Measurements from ENCODE around the gene ADD2.

The ADD2 gene

DNA sequence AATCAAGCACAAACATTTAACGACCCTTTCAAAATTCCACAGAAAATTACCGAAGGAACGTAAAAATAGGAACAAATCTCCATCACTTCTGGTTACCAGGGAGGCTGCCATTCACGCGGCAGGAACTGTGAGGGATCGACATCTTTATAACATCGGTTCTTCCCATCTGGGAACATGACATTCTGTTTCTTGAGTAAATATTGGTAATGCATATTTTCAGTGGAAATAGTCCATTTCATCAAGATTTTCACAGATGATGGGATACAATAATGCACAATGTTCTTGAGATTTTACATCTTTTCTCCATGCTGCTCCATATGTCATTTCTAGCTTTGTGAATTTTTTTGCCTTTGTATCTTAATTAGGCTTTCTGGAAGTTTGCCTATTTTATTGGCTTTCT is 10.0 kb downstream of the ADD2 start:
- DNase-seq (ENCODE audit: low spot score): no peak
- ATAC-seq (ENCODE audit: low read depth): no peak
- Histone ChIP-seq H3K27ac (ENCODE audit: poor library complexity, severe bottlenecking) (no peak overlapping the region), H3K9me3 (ENCODE audit: severe bottlenecking) (no peaks in the 10 kb centered on the region), H3K27me3 (ENCODE audit: insufficient read depth, poor library complexity, severe bottlenecking) (peaks cover 51% of the 10 kb centered on the region), H3K4me1 (ENCODE audit: insufficient read depth, poor library complexity, severe bottlenecking) (no peaks in the 10 kb centered on the region), H3K36me3 (ENCODE audit: low read depth) (no peaks in the 10 kb centered on the region), H3K4me3 (ENCODE audit: severe bottlenecking) (no peak overlapping the region)
- TF ChIP-seq, protein P1, sequence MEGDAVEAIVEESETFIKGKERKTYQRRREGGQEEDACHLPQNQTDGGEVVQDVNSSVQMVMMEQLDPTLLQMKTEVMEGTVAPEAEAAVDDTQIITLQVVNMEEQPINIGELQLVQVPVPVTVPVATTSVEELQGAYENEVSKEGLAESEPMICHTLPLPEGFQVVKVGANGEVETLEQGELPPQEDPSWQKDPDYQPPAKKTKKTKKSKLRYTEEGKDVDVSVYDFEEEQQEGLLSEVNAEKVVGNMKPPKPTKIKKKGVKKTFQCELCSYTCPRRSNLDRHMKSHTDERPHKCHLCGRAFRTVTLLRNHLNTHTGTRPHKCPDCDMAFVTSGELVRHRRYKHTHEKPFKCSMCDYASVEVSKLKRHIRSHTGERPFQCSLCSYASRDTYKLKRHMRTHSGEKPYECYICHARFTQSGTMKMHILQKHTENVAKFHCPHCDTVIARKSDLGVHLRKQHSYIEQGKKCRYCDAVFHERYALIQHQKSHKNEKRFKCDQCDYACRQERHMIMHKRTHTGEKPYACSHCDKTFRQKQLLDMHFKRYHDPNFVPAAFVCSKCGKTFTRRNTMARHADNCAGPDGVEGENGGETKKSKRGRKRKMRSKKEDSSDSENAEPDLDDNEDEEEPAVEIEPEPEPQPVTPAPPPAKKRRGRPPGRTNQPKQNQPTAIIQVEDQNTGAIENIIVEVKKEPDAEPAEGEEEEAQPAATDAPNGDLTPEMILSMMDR (IDR thresholded peaks at IDR 0.05; ENCODE audit: poor library complexity, severe bottlenecking): no peak

- Histone ChIP-seq H3K27ac (ENCODE audit: poor library complexity, severe bottlenecking) (no peak overlapping the region), H3K4me1 (ENCODE audit: insufficient read depth, poor library complexity, severe bottlenecking) (no peaks in the 10 kb centered on the region), H3K9me3 (ENCODE audit: severe bottlenecking) (no peaks in the 10 kb centered on the region), H3K36me3 (ENCODE audit: low read depth) (no peaks in the 10 kb centered on the region), H3K27me3 (ENCODE audit: insufficient read depth, poor library complexity, severe bottlenecking) (peaks cover 56% of the 10 kb centered on the region), H3K4me3 (ENCODE audit: severe bottlenecking) (no peak overlapping the region)
- DNase-seq (ENCODE audit: low spot score) (no peak), ATAC-seq (ENCODE audit: low read depth) (no peak)
- TF ChIP-seq, protein P1 (IDR thresholded peaks at IDR 0.05; ENCODE audit: poor library complexity, severe bottlenecking): no peak
Observed at GRCh38 chr2:70757360-70757759, 10.6 kb downstream of the ADD2 start.

DNA sequence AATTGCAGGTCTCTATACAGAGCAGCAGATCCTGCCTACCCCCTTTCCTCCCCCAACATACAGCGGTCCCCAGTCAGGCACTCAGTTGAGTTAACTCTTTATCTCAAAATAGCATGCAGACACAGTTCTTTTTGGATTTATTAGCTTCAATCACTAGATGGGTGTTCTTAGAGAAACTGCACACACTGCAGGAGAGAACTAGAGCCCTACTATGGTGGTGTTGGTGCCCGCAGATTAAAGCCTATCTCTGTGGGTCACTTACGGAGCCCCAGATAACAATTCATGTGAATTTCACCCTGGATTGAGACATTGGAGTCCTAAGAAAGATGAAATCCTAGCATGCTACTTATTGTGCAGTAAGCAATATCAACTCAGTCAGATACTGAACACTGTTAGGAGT is 11.9 kb downstream of the ADD2 start:
- no peak for ATAC-seq (ENCODE audit: low read depth)
- H3K36me3 ChIP-seq (ENCODE audit: low read depth): no peaks in the 10 kb centered on the region
- no peaks in the 10 kb centered on the region for H3K4me1 ChIP-seq (ENCODE audit: insufficient read depth, poor library complexity, severe bottlenecking)
- H3K27ac ChIP-seq (ENCODE audit: poor library complexity, severe bottlenecking): no peak overlapping the region
- TF ChIP-seq, protein P1 (IDR thresholded peaks at IDR 0.05; ENCODE audit: poor library complexity, severe bottlenecking): no peak
- H3K9me3 ChIP-seq (ENCODE audit: severe bottlenecking): no peaks in the 10 kb centered on the region
- peaks cover 56% of the 10 kb centered on the region for H3K27me3 ChIP-seq (ENCODE audit: insufficient read depth, poor library complexity, severe bottlenecking)
- no peak overlapping the region for H3K4me3 ChIP-seq (ENCODE audit: severe bottlenecking)
- DNase-seq (ENCODE audit: low spot score): no peak

DNA sequence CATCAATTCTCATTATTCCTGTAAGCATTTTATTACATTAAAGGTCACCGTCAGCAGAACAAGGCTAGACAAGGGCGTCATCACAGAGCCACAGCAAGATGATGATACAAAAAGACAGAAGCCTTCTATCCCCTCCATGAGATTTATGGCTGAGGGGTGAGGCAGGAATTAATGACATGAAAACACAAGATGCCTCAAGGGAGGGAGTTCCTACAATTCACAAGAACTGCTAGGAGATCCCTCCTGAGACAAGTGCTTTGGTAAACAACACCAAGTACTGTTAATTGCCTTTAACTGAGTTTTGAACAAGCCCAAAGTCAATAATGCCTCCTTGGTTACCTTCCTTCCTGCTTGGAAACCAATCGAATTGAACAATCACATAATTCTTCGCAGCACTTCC is 14.1 kb downstream of the ADD2 start:
- Histone ChIP-seq H3K27me3 (ENCODE audit: insufficient read depth, poor library complexity, severe bottlenecking) (peaks cover 55% of the 10 kb centered on the region), H3K36me3 (ENCODE audit: low read depth) (no peaks in the 10 kb centered on the region), H3K9me3 (ENCODE audit: severe bottlenecking) (no peaks in the 10 kb centered on the region), H3K27ac (ENCODE audit: poor library complexity, severe bottlenecking) (no peak overlapping the region), H3K4me3 (ENCODE audit: severe bottlenecking) (no peak overlapping the region), H3K4me1 (ENCODE audit: insufficient read depth, poor library complexity, severe bottlenecking) (no peaks in the 10 kb centered on the region)
- no peak for ATAC-seq (ENCODE audit: low read depth)
- TF ChIP-seq, protein P1 (IDR thresholded peaks at IDR 0.05; ENCODE audit: poor library complexity, severe bottlenecking): no peak
- DNase-seq (ENCODE audit: low spot score): no peak

- Histone ChIP-seq H3K36me3 (ENCODE audit: low read depth) (no peaks in the 10 kb centered on the region), H3K9me3 (ENCODE audit: severe bottlenecking) (no peaks in the 10 kb centered on the region), H3K27ac (ENCODE audit: poor library complexity, severe bottlenecking) (no peak overlapping the region), H3K4me3 (ENCODE audit: severe bottlenecking) (no peak overlapping the region), H3K27me3 (ENCODE audit: insufficient read depth, poor library complexity, severe bottlenecking) (peaks cover 50% of the 10 kb centered on the region), H3K4me1 (ENCODE audit: insufficient read depth, poor library complexity, severe bottlenecking) (no peaks in the 10 kb centered on the region)
- ATAC-seq (ENCODE audit: low read depth) (no peak), DNase-seq (ENCODE audit: low spot score) (no peak)
- TF ChIP-seq, protein P1 (IDR thresholded peaks at IDR 0.05; ENCODE audit: poor library complexity, severe bottlenecking): no peak
Observed at GRCh38 chr2:70753031-70753430, 15.0 kb downstream of the ADD2 start.
